ENCODE data around the gene FHOD3.

GRCh38 chr18:36595818-36596215 is 298.3 kb downstream of the FHOD3 start:
- no peak for TF ChIP-seq GLIS1 (tag by site-specific recombination; IDR thresholded peaks at IDR 0.05)
- TF ChIP-seq ZNF660 (tag by site-specific recombination; IDR thresholded peaks at IDR 0.05), result no peak
- TF ChIP-seq ZSCAN23 (tag by site-specific recombination; IDR thresholded peaks at IDR 0.05), result no peak
- TF ChIP-seq ZNF16 (tag by site-specific recombination; IDR thresholded peaks at IDR 0.05; ENCODE audit: low read depth), result no peak
- no peak for TF ChIP-seq PATZ1 (tag by site-specific recombination; IDR thresholded peaks at IDR 0.05)
- no peak for TF ChIP-seq REPIN1 (tag by site-specific recombination; IDR thresholded peaks at IDR 0.05; ENCODE audit: low read depth)
- no peak for TF ChIP-seq YY1 (tag by site-specific recombination; IDR thresholded peaks at IDR 0.05)
- TF ChIP-seq WT1 (tag by site-specific recombination; IDR thresholded peaks at IDR 0.05), result no peak
